ELR (cell line): Measurements from ENCODE around the gene AGO3.

Experiments
- DNase-seq: peaks from one replicate; pipeline ENCODE4 v3.0.0-alpha.2; 2015; ENCODE audit warnings: low read depth

AGO3 gene

DNA sequence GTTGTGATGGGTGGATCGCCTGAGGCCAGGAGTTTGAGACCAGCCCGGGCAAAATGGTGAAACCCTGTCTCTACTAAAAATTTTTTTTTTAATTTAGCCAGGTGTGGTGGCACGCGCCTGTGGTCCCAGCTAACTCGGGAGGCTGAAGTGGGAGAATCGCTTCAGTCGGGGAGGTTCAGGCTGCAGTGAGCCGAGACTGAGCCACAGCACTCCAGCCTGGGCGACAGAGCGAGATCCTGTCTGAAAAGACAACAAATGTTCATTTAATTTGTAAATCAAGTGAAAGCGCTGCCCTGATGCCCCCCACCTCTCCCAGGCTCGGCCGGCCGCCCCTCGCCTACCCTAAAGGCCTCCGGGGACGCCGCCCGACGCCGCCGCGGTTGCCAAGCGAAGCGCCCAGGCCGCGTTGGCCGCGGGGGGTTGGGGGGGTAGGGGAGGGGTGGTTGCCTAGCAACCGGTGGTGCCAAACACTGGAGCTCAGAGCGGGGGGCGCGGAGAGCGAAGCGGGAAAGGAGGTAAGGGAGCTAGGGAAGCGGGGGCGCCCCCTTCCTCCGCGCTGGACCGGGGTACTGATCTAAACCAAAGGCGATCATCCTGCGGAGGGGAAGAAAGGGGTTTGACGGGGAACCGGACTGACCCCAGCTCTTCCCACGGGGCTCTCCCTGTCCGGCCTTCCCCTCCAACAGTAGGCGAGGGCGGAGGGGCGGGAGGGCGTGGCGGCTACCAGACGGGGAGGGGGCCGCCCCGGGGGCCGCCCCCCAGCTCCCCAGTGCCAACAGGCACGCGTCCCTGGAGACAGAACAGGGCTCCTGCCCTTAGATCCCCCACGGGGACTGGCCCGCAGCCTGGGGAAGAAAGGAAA is 153.0 kb downstream of the AGO3 start, which contains the start of gene TEKT2:
Gene TEKT2 (plus strand): TSS at position 460 of the 862 bp plus-strand sequence. CDS start 828 bp downstream, outside the sequence.
- peak; percentile 32 for DNase-seq

DNA sequence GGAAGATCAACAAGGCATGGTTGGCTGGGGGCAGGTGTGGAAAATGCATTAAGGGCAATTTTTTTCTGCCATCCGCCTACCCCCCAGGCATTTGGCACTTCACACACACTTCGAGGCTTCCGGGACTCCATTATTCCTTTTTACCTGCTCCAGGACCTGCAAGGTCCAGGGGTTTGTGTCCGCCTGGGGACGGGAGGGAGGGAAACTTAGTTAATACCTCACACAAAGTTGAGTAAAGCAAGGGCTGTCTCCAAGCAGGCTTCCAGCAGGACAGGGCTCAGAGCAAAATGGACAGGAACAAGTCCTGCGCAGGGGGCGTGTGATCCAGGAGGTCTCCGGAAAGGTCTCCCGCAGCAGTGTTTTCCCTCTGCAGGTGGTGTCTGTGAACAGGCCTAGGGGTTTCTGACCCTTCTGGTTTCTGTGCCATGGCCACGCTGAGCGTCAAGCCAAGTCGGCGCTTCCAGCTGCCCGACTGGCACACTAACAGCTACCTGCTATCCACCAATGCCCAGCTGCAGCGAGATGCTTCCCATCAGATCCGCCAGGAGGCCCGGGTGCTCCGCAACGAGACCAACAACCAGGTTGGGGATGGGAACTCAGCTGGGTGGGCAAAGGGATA is 153.7 kb downstream of the AGO3 start:
- no peak for DNase-seq

DNA sequence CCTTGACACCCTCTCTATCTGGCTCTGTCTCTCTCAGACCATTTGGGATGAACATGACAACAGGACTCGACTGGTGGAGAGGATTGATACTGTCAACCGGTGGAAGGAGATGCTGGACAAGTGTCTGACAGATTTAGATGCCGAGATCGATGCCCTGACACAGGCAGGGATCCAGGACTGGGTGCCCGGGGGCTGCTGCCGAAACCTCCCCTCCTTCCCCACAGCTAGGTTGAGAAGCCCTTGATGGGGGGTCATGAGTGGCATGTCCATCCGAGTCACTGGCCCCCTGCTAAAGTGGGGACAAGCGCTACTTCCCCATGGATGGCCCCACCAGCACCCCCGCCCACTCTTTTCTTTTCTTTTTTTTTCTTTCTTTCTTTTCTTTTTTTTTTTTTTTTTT is 154.2 kb downstream of the AGO3 start:
- no peak for DNase-seq

DNA sequence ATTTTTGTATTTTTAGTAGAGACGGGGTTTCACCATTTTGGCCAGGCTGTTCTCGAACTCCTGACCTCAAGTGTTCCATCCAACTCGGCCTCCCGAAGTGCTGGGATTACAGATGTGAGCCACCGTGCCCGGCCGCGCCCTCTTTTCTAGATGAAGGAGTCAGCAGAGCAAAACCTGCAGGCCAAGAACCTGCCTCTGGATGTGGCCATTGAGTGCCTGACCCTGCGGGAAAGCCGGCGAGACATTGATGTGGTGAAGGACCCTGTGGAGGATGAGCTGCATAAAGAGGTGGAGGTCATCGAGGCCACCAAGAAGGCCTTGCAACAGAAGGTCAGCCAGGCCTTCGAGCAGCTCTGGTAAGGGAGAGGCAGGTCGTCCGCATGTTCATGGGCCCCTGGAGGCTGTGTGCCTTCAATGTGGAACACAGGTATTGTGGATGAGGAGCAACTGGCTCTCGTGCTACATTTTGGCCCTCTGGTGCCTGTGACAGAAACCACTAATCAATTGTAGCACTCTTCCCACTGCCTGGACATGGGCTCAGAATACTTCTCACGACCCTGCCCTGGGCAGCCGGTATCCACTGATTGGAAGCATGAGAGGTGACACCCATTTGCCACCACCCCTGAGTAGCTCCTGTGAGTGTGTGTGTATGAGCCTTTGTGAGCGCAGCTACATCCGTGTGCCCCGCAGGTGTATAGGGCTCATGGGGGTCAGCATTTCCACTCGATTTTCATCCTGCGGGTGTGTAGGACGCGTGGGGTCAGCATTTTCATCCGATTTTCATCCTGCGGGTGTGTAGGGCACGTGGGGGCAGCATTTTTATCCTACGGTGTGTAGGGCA is 155.0 kb downstream of the AGO3 start:
- no peak for DNase-seq

- DNase-seq: no peak
Observed at GRCh38 chr1:36086529-36087232, 155.8 kb downstream of the AGO3 start.

GRCh38 chr1:36087233-36088123 is 156.6 kb downstream of the AGO3 start:
- DNase-seq: no peak

DNA sequence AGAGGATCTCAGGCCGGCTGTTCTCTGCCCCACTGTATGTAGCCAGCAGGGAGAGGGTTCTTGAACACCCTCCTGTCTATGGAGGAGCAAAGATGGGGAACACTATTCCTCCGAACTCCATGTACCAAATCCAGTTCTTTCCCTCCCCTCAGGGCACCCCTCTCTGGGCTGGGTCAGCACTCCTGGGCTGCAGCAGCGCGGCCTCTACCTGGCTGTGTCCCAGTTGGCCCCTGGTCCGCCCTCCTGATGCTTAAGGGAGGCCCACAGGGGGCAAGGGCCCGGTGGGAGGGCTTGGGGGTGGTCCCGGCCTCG is 157.3 kb downstream of the AGO3 start:
- no peak for DNase-seq

DNA sequence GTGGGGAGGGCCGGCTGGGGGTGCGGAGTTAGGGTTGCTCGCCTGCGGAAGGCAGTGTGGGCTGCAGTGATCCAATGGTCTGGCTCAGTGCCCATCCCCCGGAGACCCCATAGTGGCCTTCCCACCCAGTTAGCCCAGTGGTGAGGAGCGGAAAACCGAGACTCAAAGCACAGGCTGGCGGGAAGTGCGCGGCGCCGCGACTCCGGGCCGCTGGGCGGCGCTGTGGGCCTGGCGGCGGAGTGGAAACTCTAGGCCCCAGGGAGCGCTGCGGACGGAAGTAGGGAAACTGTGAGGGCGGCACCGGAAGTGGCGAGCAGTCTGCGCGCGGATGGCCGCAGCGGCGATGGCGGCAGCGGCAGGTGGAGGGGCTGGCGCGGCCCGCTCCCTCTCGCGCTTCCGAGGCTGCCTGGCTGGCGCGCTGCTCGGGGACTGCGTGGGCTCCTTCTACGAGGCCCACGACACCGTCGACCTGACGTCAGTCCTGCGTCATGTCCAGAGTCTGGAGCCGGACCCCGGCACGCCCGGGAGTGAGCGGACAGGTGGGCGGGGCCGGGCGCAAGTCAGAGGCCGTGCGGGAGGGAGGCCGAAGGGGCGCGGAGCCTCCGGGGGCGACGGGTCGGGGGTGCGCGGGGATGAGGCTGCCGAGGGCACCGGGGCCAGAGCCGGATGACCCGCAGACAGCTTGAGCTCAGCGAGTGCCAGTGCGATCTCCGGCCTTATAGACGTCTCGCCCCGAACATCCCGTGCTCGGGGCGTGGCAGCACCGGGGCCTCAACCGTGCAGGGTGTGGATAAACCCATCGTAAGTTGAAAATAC is 157.9 kb downstream of the AGO3 start, which contains the start of gene ADPRS:
Gene ADPRS (plus strand): TSS at position 316 of the 816 bp plus-strand sequence. CDS start 13 bp downstream, at position 329.
- peak; percentile 93 for DNase-seq

GRCh38 chr1:36089393-36090121 is 158.7 kb downstream of the AGO3 start:
- peak; percentile 52 for DNase-seq

DNA sequence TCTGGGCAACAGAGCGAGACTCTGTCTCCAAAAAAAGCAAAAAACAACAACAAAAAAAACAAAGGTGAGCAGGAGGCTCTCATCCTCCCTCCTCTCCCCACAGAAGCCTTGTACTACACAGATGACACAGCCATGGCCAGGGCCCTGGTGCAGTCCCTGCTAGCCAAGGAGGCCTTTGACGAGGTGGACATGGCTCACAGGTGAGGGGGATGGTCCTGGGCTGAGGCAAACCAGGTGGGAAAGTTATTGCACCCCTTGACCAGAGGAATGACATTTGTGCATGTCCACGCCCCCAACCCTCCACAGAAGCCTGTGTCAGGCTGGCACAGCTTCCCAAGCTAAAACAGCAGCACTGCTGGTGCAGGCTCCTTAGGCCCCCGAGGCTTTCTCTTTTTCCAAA is 160.2 kb downstream of the AGO3 start:
- DNase-seq: no peak

DNA sequence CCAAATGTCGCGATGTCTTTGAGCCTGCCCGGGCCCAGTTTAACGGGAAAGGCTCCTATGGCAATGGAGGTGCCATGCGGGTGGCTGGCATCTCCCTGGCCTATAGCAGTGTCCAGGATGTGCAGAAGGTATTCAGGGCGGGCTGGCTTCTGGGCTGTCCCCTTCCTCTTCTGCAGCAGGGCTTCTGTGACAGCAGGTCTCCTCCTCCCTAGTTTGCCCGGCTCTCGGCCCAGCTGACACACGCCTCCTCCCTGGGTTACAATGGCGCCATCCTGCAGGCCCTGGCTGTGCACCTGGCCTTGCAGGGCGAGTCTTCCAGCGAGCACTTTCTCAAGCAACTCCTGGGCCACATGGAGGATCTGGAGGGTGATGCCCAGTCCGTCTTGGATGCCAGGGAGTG is 160.8 kb downstream of the AGO3 start:
- DNase-seq: no peak

DNA sequence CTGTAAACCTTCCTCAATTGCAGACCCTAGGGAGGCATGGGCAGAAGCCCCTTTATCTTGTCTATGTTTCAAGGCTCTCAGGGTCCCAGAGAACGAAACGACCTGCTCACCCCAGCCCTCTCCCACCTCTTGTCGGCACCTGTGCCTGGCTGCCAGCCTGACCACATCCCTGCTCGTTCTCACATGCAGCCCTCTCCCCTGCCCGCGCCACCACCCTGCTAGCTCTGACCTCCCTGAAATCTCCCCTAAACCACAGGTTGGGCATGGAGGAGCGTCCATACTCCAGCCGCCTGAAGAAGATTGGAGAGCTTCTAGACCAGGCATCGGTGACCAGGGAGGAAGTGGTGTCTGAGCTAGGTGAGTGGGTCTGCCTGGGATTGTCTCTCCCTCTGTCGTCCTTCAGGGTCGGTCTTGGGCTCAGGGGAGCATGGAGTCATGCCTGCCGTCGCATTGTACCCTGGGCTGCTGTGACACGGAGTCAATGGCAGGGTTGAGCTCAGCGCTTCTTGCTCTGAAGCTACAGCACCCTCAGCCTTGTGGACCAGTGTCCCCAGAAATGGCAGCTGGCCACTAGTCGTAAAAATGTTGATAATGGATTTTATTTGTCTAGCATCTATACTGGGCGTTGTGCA is 161.4 kb downstream of the AGO3 start:
- no peak for DNase-seq

DNA sequence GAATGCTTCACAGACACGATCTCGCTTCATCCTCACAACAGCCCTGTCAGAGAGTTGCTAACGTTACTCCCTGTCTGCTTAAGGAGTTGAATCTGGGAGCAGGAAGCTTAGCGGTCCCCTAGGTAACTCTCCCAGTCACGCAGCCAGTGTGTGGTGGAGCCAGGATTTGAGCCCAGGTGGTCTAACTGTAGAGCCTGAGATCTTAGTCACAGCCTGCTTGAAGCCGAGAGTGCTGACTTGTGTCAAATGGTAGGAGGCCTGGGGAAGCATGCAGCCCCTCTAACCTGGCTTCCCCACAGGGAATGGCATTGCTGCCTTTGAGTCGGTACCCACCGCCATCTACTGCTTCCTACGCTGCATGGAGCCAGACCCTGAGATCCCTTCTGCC is 161.9 kb downstream of the AGO3 start:
- DNase-seq: no peak

DNA sequence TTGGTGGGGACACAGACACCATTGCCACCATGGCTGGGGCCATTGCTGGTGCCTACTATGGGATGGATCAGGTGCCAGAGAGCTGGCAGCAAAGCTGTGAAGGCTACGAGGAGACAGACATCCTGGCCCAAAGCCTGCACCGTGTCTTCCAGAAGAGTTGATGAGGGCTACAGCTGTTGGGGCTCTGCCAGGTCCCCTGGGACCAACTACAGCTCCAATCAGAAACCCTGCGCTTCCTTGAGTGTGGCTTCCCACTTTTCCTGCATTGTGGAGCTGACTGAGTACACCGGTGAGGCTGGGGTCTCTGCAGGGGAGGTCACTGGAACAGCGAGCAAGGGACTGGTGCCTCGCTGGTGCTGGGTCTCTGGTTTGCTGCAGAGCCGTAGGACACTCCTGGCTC is 162.3 kb downstream of the AGO3 start:
- DNase-seq: no peak

- DNase-seq: no peak
Observed at GRCh38 chr1:36093929-36094328, 163.0 kb downstream of the AGO3 start.

GRCh38 chr1:36094621-36095061 is 163.7 kb downstream of the AGO3 start:
- no peak for DNase-seq

DNA sequence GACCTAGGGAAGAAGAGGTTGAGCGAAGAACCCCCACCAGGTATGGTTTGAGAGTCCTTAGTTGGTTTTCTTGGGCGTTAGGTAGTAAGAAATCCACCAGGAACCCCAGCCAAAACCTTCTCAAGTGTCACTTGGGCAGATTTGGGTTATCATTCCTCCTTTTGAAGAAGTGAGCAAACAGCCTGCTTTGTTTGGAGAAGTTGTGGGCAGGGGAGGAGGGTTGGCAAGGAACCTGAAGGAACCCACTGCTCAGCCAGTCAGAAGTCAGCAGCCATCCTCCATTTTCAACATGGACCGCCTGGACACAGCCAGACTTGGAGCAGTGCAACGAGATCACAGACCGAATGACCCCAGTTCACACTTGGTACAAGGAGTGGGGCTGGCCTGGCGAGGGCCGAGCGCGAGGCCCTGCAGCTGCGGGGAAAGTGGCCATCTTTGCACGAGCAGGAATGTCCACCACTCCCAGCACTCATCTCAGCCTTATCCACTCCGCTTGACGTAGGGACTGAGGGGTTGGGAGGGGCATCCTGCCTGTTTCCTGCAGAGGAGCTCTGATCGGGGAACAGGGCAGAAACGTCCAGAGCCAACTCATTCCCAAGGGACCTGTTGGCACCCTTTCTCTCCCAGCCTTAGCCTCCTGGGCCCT is 165.0 kb downstream of the AGO3 start:
- no peak for DNase-seq
